HCT116 (cell line): ENCODE data around the gene LPO. TPM values are rescaled to one million over a fixed set of nuclear protein-coding genes. Genes with fewer than 3 reads are reported as not detected.

Source experiments
- ATAC-seq: fragments of 200-7000 bp; cut with Tn5 transposase; 2 replicates; pipeline ENCODE4 v1.9.1; 2020; ENCODE audit warnings: mild to moderate bottlenecking, moderate library complexity
- BruUV-seq: library from RNA; stranded (reverse); fragments of 400-500 nt; replicated peaks from 2 replicates; lab custom pipeline; 2021; lab: Mats Ljungman, UMichigan
- CTCF ChIA-PET: fragments of 300-600 bp; sonication (Branson Sonifier 250); formaldehyde crosslinking; loops from one replicate; lab custom pipeline; 2021; ENCODE audit warnings: antibody characterized with exemption; lab: Charles Lee
- POLR2A ChIA-PET: fragments of 300-600, 350-600 bp; sonication (Branson Sonifier 250); formaldehyde crosslinking; loops from one replicate; lab custom pipeline; 2021; ENCODE audit warnings: antibody characterized with exemption; lab: Charles Lee
- RAD21 ChIA-PET, 2 experiments: fragments of 300-600 bp; sonication (Branson Sonifier 250); formaldehyde crosslinking; loops; one replicate each; lab custom pipeline; 2023; ENCODE audit warnings: low total read pairs in 2 of 2; ENCODE audit not compliant: uncharacterized antibody in 2 of 2, unreplicated experiment in 2 of 2, low non-redundant PET in 1 of 2; lab: Charles Lee
- DNase-seq: peaks from one replicate; pipeline ENCODE4 v3.0.0-alpha.2; 2010; ENCODE audit warnings: low read depth, low spot score
- H2AFZ ChIP-seq: fragments of 200-600 bp; shearing (Covaris generic), sonication (generic); 2 replicates; pipeline ENCODE4 v1.6.1; 2017; ENCODE audit warnings: low read depth, mixed run types, mixed read lengths, antibody characterized with exemption, low read length; ENCODE audit not compliant: poor library complexity, severe bottlenecking
- H3K27ac ChIP-seq: 2 replicates; pipeline ENCODE4 v1.5.1; 2012; ENCODE audit warnings: low read depth, low read length
- H3K27me3 ChIP-seq: fragments of 200-600 bp; sonication (generic); 2 replicates; pipeline ENCODE4 v1.6.1; 2016; ENCODE audit warnings: mixed run types, low read length, mixed read lengths; ENCODE audit not compliant: insufficient read depth
- H3K36me3 ChIP-seq, 2 experiments: fragments of 200-500 bp in 1 of 2; fragments of 200-600 bp in 1 of 2; sonication (Bioruptor generic) in 1 of 2; sonication (generic) in 1 of 2; 2 replicates each; pipeline versions ENCODE4 v1.5.1 to v1.6.1; 2014 to 2016; ENCODE audit warnings: low read length in 2 of 2, inconsistent platforms in 1 of 2, mixed read lengths in 1 of 2, mixed run types in 1 of 2; ENCODE audit not compliant: insufficient read depth in 2 of 2, control insufficient read depth in 1 of 2
- H3K4me1 ChIP-seq, 2 experiments: fragments of 200-600 bp in 1 of 2; sonication (generic) in 1 of 2; 2 replicates each; pipeline versions ENCODE4 v1.5.1 to v1.6.1; 2012 to 2017; ENCODE audit warnings: low read length in 2 of 2, inconsistent platforms in 1 of 2, mild to moderate bottlenecking in 1 of 2, mixed read lengths in 1 of 2, mixed run types in 1 of 2, moderate library complexity in 1 of 2; ENCODE audit not compliant: insufficient read depth in 2 of 2, control insufficient read depth in 1 of 2
- H3K4me2 ChIP-seq: fragments of 200-600 bp; sonication (generic); 2 replicates; pipeline ENCODE4 v1.6.1; 2017; ENCODE audit warnings: mixed run types, low read length, mixed read lengths
- H3K4me3 ChIP-seq, 2 experiments: fragments of 200-600 bp in 1 of 2; sonication (generic) in 1 of 2; replicated peaks in 1 of 2; 2 replicates each; pipeline ENCODE4 v1.5.1; 2011 to 2016; ENCODE audit warnings: low read length in 2 of 2, control low read depth in 1 of 2, low read depth in 1 of 2, mild to moderate bottlenecking in 1 of 2, mixed read lengths in 1 of 2, mixed run types in 1 of 2
- H3K79me2 ChIP-seq: fragments of 200-600 bp; sonication (generic); 2 replicates; pipeline ENCODE4 v1.6.1; 2017; ENCODE audit warnings: mild to moderate bottlenecking, mixed run types, low read length, moderate library complexity, mixed read lengths; ENCODE audit not compliant: insufficient read depth
- H3K9ac ChIP-seq: fragments of 200-600 bp; sonication (generic); 2 replicates; pipeline ENCODE4 v1.6.1; 2016; ENCODE audit warnings: low read length, mixed read lengths
- H3K9me2 ChIP-seq: fragments of 200-600 bp; sonication (generic), shearing (Covaris generic); 2 replicates; pipeline ENCODE4 v1.6.1; 2017; ENCODE audit warnings: mixed run types, mild to moderate bottlenecking, moderate library complexity; ENCODE audit not compliant: insufficient read depth
- H3K9me3 ChIP-seq, 2 experiments: fragments of 200-500 bp in 1 of 2; fragments of 200-600 bp in 1 of 2; sonication (Bioruptor generic) in 1 of 2; sonication (generic) in 1 of 2; 2 replicates each; pipeline ENCODE4 v1.6.1; 2014 to 2017; ENCODE audit warnings: low read length in 2 of 2, mixed read lengths in 2 of 2, inconsistent platforms in 1 of 2, low read depth in 1 of 2, mild to moderate bottlenecking in 1 of 2, mixed run types in 1 of 2, moderate library complexity in 1 of 2; ENCODE audit not compliant: control insufficient read depth in 1 of 2, insufficient read depth in 1 of 2
- H4K20me1 ChIP-seq: fragments of 200-600 bp; sonication (generic), shearing (Covaris generic); 2 replicates; pipeline ENCODE4 v1.6.1; 2017; ENCODE audit warnings: mixed run types, mild to moderate bottlenecking, moderate library complexity; ENCODE audit not compliant: insufficient read depth
- CBX3 ChIP-seq: IDR thresholded peaks from 2 replicates; pipeline ENCODE4 v1.6.1; 2012; ENCODE audit warnings: low read depth
- ELF1 ChIP-seq: IDR thresholded peaks from 2 replicates; pipeline ENCODE4 v1.6.1; 2012; ENCODE audit warnings: low read depth, borderline replicate concordance
- EZH2 ChIP-seq: fragments of 200-600 bp; sonication (generic); IDR thresholded peaks from 2 replicates; pipeline ENCODE4 v1.6.1; 2017; ENCODE audit warnings: antibody characterized with exemption, mixed run types
- FOSL1 ChIP-seq: IDR thresholded peaks from 2 replicates; pipeline ENCODE4 v1.6.1; 2012; ENCODE audit warnings: low read depth
- JUND ChIP-seq: IDR thresholded peaks from 2 replicates; pipeline ENCODE4 v1.6.1; 2012
- MAX ChIP-seq: IDR thresholded peaks from 2 replicates; pipeline ENCODE4 v1.6.1; 2012
- RAD21 ChIP-seq: IDR thresholded peaks from 2 replicates; pipeline ENCODE4 v1.6.1; 2012; ENCODE audit warnings: low read depth, mild to moderate bottlenecking
- SIN3A ChIP-seq: IDR thresholded peaks from 2 replicates; pipeline ENCODE4 v1.6.1; 2012; ENCODE audit warnings: low read depth
- YY1 ChIP-seq: IDR thresholded peaks from 2 replicates; pipeline ENCODE4 v1.6.1; 2011; ENCODE audit warnings: low read length, low read depth, moderate library complexity, mild to moderate bottlenecking; ENCODE audit not compliant: insufficient replicate concordance; ENCODE audit errors: extremely low read depth
- ZNF274 ChIP-seq: fragments of 200-500 bp; sonication (Bioruptor generic); IDR thresholded peaks from 2 replicates; pipeline ENCODE4 v1.6.1; 2014; ENCODE audit warnings: mild to moderate bottlenecking, low read depth, low read length, inconsistent platforms
- intact Hi-C: fragments of 100-400 bp; cut with micrococcal nuclease; formaldehyde crosslinking; loops from 2 replicates; pipeline ENCODE4 v1.10.0; 2022
- total RNA-seq: library from RNA; stranded (reverse); gene quantifications from one replicate; pipeline ENCODE4 v1.2.1, GENCODE V29; 2021; ENCODE audit not compliant: unreplicated experiment
- TF ChIP-seq, protein P1 (sequence below), 3 experiments: fragments of 200-600 bp in 1 of 3; sonication (generic) in 1 of 3; IDR thresholded peaks in 2 of 3; conservative IDR thresholded peaks in 1 of 3; 2 replicates each; pipeline ENCODE4 v1.5.1; 2012 to 2017; ENCODE audit warnings: low read depth in 2 of 3, low read length in 2 of 3, antibody characterized with exemption in 1 of 3, borderline replicate concordance in 1 of 3, control low read depth in 1 of 3, mild to moderate bottlenecking in 1 of 3, mixed read lengths in 1 of 3, mixed run types in 1 of 3, moderate library complexity in 1 of 3; ENCODE audit not compliant: insufficient read depth in 1 of 3
- TF ChIP-seq, protein P2 (sequence below): IDR thresholded peaks from 2 replicates; pipeline ENCODE4 v1.6.1; 2012
- TF ChIP-seq, protein P3 (sequence below): IDR thresholded peaks from 2 replicates; pipeline ENCODE4 v1.6.1; 2012; ENCODE audit warnings: low read depth

The LPO gene
- total RNA-seq, 1 experiment from 2014 or later = not detected

- Histone ChIP-seq H3K4me2 (no peak overlapping the region), H3K9me3 (no peaks in the 10 kb centered on the region)
- TF ChIP-seq CBX3 = no peak
- TF ChIP-seq, protein P1, sequence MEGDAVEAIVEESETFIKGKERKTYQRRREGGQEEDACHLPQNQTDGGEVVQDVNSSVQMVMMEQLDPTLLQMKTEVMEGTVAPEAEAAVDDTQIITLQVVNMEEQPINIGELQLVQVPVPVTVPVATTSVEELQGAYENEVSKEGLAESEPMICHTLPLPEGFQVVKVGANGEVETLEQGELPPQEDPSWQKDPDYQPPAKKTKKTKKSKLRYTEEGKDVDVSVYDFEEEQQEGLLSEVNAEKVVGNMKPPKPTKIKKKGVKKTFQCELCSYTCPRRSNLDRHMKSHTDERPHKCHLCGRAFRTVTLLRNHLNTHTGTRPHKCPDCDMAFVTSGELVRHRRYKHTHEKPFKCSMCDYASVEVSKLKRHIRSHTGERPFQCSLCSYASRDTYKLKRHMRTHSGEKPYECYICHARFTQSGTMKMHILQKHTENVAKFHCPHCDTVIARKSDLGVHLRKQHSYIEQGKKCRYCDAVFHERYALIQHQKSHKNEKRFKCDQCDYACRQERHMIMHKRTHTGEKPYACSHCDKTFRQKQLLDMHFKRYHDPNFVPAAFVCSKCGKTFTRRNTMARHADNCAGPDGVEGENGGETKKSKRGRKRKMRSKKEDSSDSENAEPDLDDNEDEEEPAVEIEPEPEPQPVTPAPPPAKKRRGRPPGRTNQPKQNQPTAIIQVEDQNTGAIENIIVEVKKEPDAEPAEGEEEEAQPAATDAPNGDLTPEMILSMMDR (IDR thresholded peaks at IDR 0.05 in 2 of 3, conservative IDR thresholded peaks at IDR 0.05 in 1 of 3; ENCODE audit: borderline replicate concordance in 1 of 3, insufficient read depth in 1 of 3, low read depth in 2 of 3, low read length in 2 of 3) = no peak
- no peak for TF ChIP-seq SIN3A
- no peak for TF ChIP-seq RAD21
- TF ChIP-seq FOSL1 = no peak
- no peak for TF ChIP-seq YY1
- TF ChIP-seq EZH2 = no peak
- TF ChIP-seq MAX = no peak
- TF ChIP-seq, protein P2, sequence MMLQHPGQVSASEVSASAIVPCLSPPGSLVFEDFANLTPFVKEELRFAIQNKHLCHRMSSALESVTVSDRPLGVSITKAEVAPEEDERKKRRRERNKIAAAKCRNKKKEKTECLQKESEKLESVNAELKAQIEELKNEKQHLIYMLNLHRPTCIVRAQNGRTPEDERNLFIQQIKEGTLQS = no peak
- TF ChIP-seq, protein P3, sequence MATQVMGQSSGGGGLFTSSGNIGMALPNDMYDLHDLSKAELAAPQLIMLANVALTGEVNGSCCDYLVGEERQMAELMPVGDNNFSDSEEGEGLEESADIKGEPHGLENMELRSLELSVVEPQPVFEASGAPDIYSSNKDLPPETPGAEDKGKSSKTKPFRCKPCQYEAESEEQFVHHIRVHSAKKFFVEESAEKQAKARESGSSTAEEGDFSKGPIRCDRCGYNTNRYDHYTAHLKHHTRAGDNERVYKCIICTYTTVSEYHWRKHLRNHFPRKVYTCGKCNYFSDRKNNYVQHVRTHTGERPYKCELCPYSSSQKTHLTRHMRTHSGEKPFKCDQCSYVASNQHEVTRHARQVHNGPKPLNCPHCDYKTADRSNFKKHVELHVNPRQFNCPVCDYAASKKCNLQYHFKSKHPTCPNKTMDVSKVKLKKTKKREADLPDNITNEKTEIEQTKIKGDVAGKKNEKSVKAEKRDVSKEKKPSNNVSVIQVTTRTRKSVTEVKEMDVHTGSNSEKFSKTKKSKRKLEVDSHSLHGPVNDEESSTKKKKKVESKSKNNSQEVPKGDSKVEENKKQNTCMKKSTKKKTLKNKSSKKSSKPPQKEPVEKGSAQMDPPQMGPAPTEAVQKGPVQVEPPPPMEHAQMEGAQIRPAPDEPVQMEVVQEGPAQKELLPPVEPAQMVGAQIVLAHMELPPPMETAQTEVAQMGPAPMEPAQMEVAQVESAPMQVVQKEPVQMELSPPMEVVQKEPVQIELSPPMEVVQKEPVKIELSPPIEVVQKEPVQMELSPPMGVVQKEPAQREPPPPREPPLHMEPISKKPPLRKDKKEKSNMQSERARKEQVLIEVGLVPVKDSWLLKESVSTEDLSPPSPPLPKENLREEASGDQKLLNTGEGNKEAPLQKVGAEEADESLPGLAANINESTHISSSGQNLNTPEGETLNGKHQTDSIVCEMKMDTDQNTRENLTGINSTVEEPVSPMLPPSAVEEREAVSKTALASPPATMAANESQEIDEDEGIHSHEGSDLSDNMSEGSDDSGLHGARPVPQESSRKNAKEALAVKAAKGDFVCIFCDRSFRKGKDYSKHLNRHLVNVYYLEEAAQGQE = no peak
- TF ChIP-seq ZNF274 = no peak
- no peak for TF ChIP-seq JUND
- TF ChIP-seq ELF1 = no peak
- TF ChIP-seq, all 23 proteins: peak for 0
- H2AFZ ChIP-seq = no peak overlapping the region
- no TSS peak for BruUV-seq
- H3K27me3 ChIP-seq = no peaks in the 10 kb centered on the region
- CTCF ChIA-PET = no interaction called here
- intact Hi-C loops = loop anchor here (10.0 kb wide), 1 partner anchor 694 kb away; no protein-coding TSS in a partner anchor
- H3K79me2 ChIP-seq = no peaks in the 10 kb centered on the region
- RAD21 ChIA-PET = no interaction called here
- DNase-seq (no peak), ATAC-seq (no peak)
- POLR2A ChIA-PET = no interaction called here
- H3K4me3 ChIP-seq = no peak overlapping the region
- no peaks in the 10 kb centered on the region for H3K36me3 ChIP-seq
- no peaks in the 10 kb centered on the region for H3K9me2 ChIP-seq
- peaks cover 2 to 6% of the 10 kb centered on the region in 2 experiments; a peak in 3 of 4 replicates for H3K4me1 ChIP-seq
- H3K9ac ChIP-seq = no peak overlapping the region
- no peak overlapping the region for H3K27ac ChIP-seq
- no peaks in the 10 kb centered on the region for H4K20me1 ChIP-seq
Observed at GRCh38 chr17:58310511-58311428, 72.4 kb downstream of the LPO start.
